ENCODE results near the gene FSCN2.

The FSCN2 gene

GRCh38 chr17:81513753-81514488, 14.3 kb upstream of the FSCN2 start:
- no peak for DNase-seq

GRCh38 chr17:81514489-81514738, 13.8 kb upstream of the FSCN2 start:
- DNase-seq = no peak

- DNase-seq = peak; percentile 26
Observed at GRCh38 chr17:81514739-81515529, 13.2 kb upstream of the FSCN2 start.

GRCh38 chr17:81515530-81516041, 12.6 kb upstream of the FSCN2 start:
- no peak for DNase-seq

- no peak for DNase-seq
Observed at GRCh38 chr17:81516439-81516838, 11.7 kb upstream of the FSCN2 start.

GRCh38 chr17:81517009-81517338, 11.2 kb upstream of the FSCN2 start:
- DNase-seq = no peak

- DNase-seq = no peak
Observed at GRCh38 chr17:81517339-81518112, 10.7 kb upstream of the FSCN2 start.

GRCh38 chr17:81518113-81518784, 9.9 kb upstream of the FSCN2 start:
- peak; percentile 18 for DNase-seq

- no peak for DNase-seq
Observed at GRCh38 chr17:81518785-81519283, 9.3 kb upstream of the FSCN2 start.

GRCh38 chr17:81519284-81520020, 8.7 kb upstream of the FSCN2 start:
- DNase-seq = peak; percentile 35

- DNase-seq = no peak
Observed at GRCh38 chr17:81520021-81520901, 7.9 kb upstream of the FSCN2 start.

GRCh38 chr17:81522491-81523401, 5.4 kb upstream of the FSCN2 start:
- DNase-seq = peak; percentile 58

- DNase-seq = peak; percentile 51
Observed at GRCh38 chr17:81523402-81524038, 4.7 kb upstream of the FSCN2 start.

- DNase-seq = no peak
Observed at GRCh38 chr17:81524039-81524864, 3.9 kb upstream of the FSCN2 start.

GRCh38 chr17:81524865-81525159, 3.4 kb upstream of the FSCN2 start:
- DNase-seq = no peak

- no peak for DNase-seq
Observed at GRCh38 chr17:81526662-81527571, 1.3 kb upstream of the FSCN2 start.

- DNase-seq = no peak
Observed at GRCh38 chr17:81528384-81528650, 140 bp downstream of the FSCN2 start.
